ENCODE data around the gene ZSWIM5. TPM values are rescaled to one million over a fixed set of nuclear protein-coding genes. Genes with fewer than 3 reads are reported as not detected.
"Not testable (repeated sequence)": the region's sequence is repeated elsewhere in the genome, so short reads cannot be mapped to it uniquely, and the experiment has no call there.

The ZSWIM5 gene
- total RNA-seq, 1 experiment from 2014 or later, result 0.40 TPM

GRCh38 chr1:44988531-44989156 is 217.8 kb downstream of the ZSWIM5 start:
- Mint-ChIP-seq H3K4me1 (ENCODE audit: low read depth, unreplicated experiment) (peaks cover 9% of the 10 kb centered on the region), H3K9me3 (ENCODE audit: low read depth, unreplicated experiment) (no peaks in the 10 kb centered on the region), H3K27ac (ENCODE audit: unreplicated experiment) (no peak overlapping the region), H3K27me3 (ENCODE audit: unreplicated experiment) (no peaks in the 10 kb centered on the region), H3K4me3 (ENCODE audit: low read depth, unreplicated experiment) (no peak overlapping the region), H3K36me3 (ENCODE audit: insufficient read depth, unreplicated experiment) (peaks cover 10% of the 10 kb centered on the region)
- DNase-seq, result no peak
- CTCF ChIA-PET, result interaction anchor here (0.7 kb wide), 1 partner anchor 338 kb away, joined by 4 read pairs; the partner anchor contains the start of gene HPDL
- no peak for TF ChIP-seq CTCF (IDR thresholded peaks at IDR 0.05; ENCODE audit: unreplicated experiment)
- BruUV-seq (replicated peaks), result no TSS peak
- intact Hi-C loops (cut with micrococcal nuclease; ENCODE audit: unreplicated experiment), result no loop called here

- TF ChIP-seq CTCF (IDR thresholded peaks at IDR 0.05; ENCODE audit: unreplicated experiment), result no peak
- CTCF ChIA-PET, result interaction anchor here (0.6 to 1.4 kb wide), 5 partner anchors 16 to 318 kb away, joined by 3 to 5 read pairs (median 3); no protein-coding TSS in a partner anchor
- TSS peak; percentile 80 for BruUV-seq (replicated peaks)
- peak overlapping the region; percentile 88 for H3K4me3 Mint-ChIP-seq (ENCODE audit: low read depth, unreplicated experiment)
- H3K4me1 Mint-ChIP-seq (ENCODE audit: low read depth, unreplicated experiment), result peaks cover 9% of the 10 kb centered on the region
- H3K27me3 Mint-ChIP-seq (ENCODE audit: unreplicated experiment), result no peaks in the 10 kb centered on the region
- DNase-seq, result no peak
- no peaks in the 10 kb centered on the region for H3K9me3 Mint-ChIP-seq (ENCODE audit: low read depth, unreplicated experiment)
- H3K36me3 Mint-ChIP-seq (ENCODE audit: insufficient read depth, unreplicated experiment), result peaks cover 10% of the 10 kb centered on the region
- H3K27ac Mint-ChIP-seq (ENCODE audit: unreplicated experiment), result peak overlapping the region; percentile 63
- intact Hi-C loops (cut with micrococcal nuclease; ENCODE audit: unreplicated experiment), result no loop called here
Observed at GRCh38 chr1:44985747-44986359, 220.6 kb downstream of the ZSWIM5 start.

GRCh38 chr1:44977372-44977771 is 229.0 kb downstream of the ZSWIM5 start:
- DNase-seq; H3K9me3 Mint-ChIP-seq (ENCODE audit: low read depth, unreplicated experiment); H3K27ac Mint-ChIP-seq (ENCODE audit: unreplicated experiment); BruUV-seq (replicated peaks); CTCF ChIA-PET; intact Hi-C loops (cut with micrococcal nuclease; ENCODE audit: unreplicated experiment); H3K4me1 Mint-ChIP-seq (ENCODE audit: low read depth, unreplicated experiment); H3K27me3 Mint-ChIP-seq (ENCODE audit: unreplicated experiment); H3K4me3 Mint-ChIP-seq (ENCODE audit: low read depth, unreplicated experiment): not testable (repeated sequence)
- H3K36me3 Mint-ChIP-seq (ENCODE audit: insufficient read depth, unreplicated experiment), result peaks cover 27% of the 10 kb centered on the region

- no peak overlapping the region for H3K4me3 Mint-ChIP-seq (ENCODE audit: low read depth, unreplicated experiment)
- CTCF ChIA-PET, result no interaction called here
- intact Hi-C loops (cut with micrococcal nuclease; ENCODE audit: unreplicated experiment), result no loop called here
Observed at GRCh38 chr1:44976252-44976651, 230.2 kb downstream of the ZSWIM5 start.

More at GRCh38 chr1:44976252-44976651, 230.2 kb downstream of the ZSWIM5 start:
- TF ChIP-seq CTCF (IDR thresholded peaks at IDR 0.05; ENCODE audit: unreplicated experiment), result no peak
- Mint-ChIP-seq H3K27ac (ENCODE audit: unreplicated experiment) (no peak overlapping the region), H3K27me3 (ENCODE audit: unreplicated experiment) (no peaks in the 10 kb centered on the region), H3K9me3 (ENCODE audit: low read depth, unreplicated experiment) (no peaks in the 10 kb centered on the region), H3K4me1 (ENCODE audit: low read depth, unreplicated experiment) (no peaks in the 10 kb centered on the region), H3K36me3 (ENCODE audit: insufficient read depth, unreplicated experiment) (peaks cover 27% of the 10 kb centered on the region)
- no TSS peak for BruUV-seq (replicated peaks)
- DNase-seq, result no peak

All from Calu3 (cell line).